ENCODE measurements around the gene TGFBR1.

GRCh38 chr9:99104459-99105151 lies at the start of gene TGFBR1:
- no peak for TF ChIP-seq POLR2AphosphoS5 (IDR thresholded peaks at IDR 0.05; ENCODE audit: borderline replicate concordance, low read depth, low read length)
- TF ChIP-seq EZH2 (IDR thresholded peaks at IDR 0.05), result no peak
